ENCODE data around the gene PRKG1.

DNA sequence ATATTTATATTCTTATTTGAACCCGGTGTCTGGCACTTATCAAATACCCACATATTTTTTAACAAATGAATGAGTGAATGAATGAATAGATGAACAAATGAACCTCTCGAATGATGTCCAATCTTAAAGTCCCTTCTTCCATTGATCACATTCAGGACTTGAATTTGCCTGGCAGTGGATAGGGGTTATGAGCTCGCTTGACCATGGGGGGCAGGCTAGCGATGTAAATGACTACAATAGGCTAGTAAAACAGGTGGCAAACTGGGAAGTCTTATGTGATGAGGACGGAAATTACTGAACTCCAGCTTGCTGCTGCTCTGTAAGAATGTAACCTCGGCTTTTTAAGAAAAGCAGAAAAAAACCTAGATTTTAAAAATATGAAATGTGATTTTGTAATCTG is 992.1 kb downstream of the PRKG1 start:
- TF ChIP-seq, protein P1, sequence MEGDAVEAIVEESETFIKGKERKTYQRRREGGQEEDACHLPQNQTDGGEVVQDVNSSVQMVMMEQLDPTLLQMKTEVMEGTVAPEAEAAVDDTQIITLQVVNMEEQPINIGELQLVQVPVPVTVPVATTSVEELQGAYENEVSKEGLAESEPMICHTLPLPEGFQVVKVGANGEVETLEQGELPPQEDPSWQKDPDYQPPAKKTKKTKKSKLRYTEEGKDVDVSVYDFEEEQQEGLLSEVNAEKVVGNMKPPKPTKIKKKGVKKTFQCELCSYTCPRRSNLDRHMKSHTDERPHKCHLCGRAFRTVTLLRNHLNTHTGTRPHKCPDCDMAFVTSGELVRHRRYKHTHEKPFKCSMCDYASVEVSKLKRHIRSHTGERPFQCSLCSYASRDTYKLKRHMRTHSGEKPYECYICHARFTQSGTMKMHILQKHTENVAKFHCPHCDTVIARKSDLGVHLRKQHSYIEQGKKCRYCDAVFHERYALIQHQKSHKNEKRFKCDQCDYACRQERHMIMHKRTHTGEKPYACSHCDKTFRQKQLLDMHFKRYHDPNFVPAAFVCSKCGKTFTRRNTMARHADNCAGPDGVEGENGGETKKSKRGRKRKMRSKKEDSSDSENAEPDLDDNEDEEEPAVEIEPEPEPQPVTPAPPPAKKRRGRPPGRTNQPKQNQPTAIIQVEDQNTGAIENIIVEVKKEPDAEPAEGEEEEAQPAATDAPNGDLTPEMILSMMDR (conservative IDR thresholded peaks at IDR 0.05; ENCODE audit: low read length), result 0 out of 2 replicates have a peak, but pooled peaks have one; percentile 12
- TF ChIP-seq EZH2phosphoT487 (IDR thresholded peaks at IDR 0.05; ENCODE audit: borderline replicate concordance), result no peak

Measured in Loucy (cell line).